Measurements from ENCODE around the gene THSD4.

The THSD4 gene

DNA sequence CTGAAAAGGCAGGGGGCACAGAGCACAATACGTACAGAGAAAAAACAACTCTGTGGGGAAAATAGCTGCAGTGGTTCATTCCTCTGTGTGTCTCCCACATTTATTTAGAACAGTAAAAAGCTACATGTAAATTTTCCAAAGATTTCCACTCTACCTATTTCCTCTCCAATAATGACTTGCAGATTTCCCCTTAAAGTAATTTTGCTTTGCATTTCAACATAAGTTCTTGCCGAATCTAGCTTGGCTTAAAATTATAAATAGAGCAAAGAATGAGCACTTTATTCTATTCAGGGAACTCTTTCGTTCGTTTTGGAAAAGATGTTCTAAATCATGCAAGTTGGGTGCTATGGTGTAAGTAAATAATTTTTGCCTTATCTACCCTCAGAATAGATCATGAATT, 636.9 kb downstream of the THSD4 start:
- DNase-seq: no peak

GRCh38 chr15:71752604-71753289, 637.5 kb downstream of the THSD4 start:
- DNase-seq: no peak

GRCh38 chr15:71753346-71753745, 638.1 kb downstream of the THSD4 start:
- DNase-seq: no peak

DNA sequence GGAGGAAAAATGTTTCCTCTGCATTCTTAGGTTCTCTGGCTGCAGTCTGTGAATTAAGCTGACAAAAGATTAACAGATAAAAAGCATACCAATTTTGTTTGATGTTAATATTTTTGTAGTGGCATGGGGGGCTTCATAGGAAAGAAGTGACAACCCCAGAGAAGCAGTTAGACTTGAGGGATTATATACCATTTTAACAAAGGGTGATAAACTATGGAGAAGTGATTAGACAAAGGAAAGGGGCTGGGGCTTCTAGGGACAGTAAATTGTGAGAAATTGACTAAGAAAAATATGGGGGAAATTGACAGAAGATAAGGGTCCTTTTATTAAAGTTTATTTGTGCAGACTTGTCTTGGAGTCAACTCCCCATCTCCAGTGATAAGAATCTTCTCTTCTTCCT, 639.4 kb downstream of the THSD4 start:
- no peak for DNase-seq

- no peak for DNase-seq
Measured at GRCh38 chr15:71755092-71755970, 640.1 kb downstream of the THSD4 start.

DNA sequence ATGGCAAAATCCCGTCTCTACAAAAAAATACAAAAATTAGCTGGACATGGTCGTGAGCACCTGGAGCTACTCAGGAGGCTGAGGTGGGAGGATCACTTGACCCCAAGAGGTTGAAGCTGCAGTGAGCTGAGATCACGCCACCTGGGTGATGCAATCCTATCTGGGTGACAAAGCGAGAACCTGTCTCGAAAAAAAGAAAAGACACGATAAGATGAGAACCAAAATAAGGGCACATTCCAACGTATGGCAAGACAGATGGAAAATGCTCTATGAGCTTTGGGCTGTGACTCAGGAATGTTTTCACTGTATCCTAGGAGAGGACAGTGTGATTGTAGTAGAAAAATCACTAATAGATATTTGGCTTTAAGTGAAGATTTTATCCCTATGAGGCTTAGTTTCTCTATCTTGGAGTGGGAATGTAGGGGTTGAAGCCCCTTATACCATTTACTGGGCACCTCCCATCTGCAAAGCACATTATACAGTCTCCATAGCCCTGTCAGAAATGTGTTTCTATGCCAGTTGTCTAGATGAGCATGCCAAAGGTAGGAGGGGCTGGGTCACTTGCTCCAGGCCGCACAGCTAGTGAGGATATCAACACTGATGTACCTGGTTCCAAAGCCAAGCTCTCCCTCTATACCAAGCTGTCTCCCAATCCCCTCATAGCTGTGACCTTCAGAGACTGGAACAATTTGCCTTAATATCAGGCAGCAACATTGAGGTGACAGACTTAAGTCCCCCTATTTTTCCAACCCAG, 641.5 kb downstream of the THSD4 start:
- no peak for DNase-seq

GRCh38 chr15:71757741-71758530, 642.7 kb downstream of the THSD4 start:
- DNase-seq: no peak

- DNase-seq: no peak
Measured at GRCh38 chr15:71758711-71759110, 643.4 kb downstream of the THSD4 start.

- DNase-seq: no peak
Measured at GRCh38 chr15:71760852-71761251, 645.6 kb downstream of the THSD4 start.

- DNase-seq: no peak
Measured at GRCh38 chr15:71761649-71762048, 646.4 kb downstream of the THSD4 start.

GRCh38 chr15:71768184-71768583, 652.9 kb downstream of the THSD4 start:
- no peak for DNase-seq

DNA sequence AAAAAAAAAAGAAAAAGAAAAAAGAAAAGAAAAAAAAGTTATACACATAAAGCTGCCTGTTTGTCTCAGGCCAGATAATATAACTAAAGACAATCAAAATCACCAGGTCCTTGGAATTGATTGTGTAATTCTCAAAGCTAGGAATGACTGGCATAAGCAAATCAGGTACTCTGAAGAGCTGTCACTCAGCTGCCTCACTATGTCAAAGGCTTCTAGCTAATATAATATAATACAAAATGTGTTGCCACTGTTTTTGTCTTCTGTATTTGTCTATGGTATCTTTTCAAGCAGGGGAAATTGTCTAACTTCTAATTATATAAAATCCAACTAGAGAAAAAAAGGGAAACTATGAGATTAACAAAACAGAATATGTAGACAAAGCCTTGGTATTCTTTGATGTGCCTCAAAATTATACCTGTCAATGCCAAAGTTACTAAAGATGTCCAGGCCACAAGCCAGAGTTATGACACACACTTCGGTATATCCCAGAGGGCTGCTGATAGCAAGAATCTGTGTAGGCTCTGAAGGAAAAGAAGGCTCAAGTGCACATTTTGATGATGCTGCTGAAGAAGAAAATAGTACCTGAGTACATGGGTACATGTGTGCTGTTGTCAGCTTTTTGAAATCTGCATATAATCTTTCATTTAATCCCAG, 658.1 kb downstream of the THSD4 start:
- DNase-seq: no peak

- no peak for DNase-seq
Measured at GRCh38 chr15:71775856-71776255, 660.6 kb downstream of the THSD4 start.

DNA sequence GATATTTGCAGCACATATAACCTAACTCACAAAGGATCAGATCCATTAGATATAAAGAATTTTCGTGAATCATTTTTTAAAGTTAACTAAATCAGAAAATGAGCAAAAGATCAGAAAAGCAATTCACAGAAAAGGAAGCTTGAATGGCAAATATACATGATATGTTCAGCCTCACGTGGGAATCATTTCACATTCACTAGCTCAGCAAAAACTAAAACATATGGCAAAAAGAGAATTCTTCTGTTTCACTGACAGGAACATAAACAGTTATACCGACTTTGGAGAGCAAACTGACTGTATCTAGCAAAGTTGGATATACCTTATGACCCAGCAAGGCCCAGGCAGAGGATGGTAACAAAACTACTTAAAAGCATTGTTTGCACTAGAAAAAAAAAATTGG, 661.0 kb downstream of the THSD4 start:
- no peak for DNase-seq

GRCh38 chr15:71777216-71777943, 662.1 kb downstream of the THSD4 start:
- no peak for DNase-seq

GRCh38 chr15:71779073-71779797, 664.0 kb downstream of the THSD4 start:
- DNase-seq: no peak

- peak in 1 of 2 donors; percentile 18 for DNase-seq
Measured at GRCh38 chr15:71780115-71780976, 665.1 kb downstream of the THSD4 start.

DNA sequence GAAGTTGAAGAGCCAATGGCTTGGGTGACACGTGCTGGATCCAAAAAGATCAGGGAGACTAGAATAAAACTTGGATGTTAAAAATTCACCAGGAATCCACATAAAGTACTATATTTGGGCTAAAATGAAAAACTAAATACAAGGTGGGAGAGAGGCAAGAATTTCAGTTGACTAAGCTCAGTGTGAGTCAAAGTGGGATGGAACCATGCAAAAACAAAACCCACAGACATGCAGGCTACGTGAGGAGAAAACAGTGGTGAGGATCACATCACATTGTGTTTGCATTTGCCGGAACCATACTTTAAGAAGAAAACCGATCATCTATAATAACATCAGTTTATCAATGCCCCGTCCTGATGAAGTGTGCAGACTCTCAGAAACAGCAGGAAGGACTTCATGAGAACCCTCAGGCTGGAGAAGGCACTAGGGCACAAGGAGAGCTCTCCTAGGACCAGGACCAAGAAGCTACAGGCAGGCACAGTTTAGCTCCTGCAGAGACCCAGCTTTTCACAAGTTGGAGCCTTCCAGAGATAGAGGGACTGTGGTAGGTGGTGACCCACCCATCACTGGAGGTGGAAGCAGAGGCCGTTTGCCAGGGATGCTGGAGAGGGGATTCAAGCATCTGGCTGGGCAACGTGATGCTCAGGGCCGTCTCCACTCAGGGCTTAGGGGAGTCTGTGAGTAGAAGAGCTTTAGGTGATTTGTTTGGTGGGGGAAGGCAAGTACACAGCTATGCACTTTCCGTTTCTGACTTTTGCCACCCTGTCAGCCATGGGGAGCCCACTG, 666.1 kb downstream of the THSD4 start:
- DNase-seq: no peak

GRCh38 chr15:71781965-71782265, 666.6 kb downstream of the THSD4 start:
- DNase-seq: no peak

Measured in bone marrow (tissue), 2 donors.